K562 (cell line): ENCODE data around the gene COL16A1. TPM values are rescaled to one million over a fixed set of nuclear protein-coding genes. Genes with fewer than 3 reads are reported as not detected.

ENCODE experiments used
- ARNT ChIP-seq, 2 experiments: fragments of 450-650 bp; IDR thresholded peaks; 2 replicates each; pipeline ENCODE4 v1.6.1; 2016; ENCODE audit warnings: mild to moderate bottlenecking in 1 of 2
- ATF4 ChIP-seq: fragments of 450-650 bp; formaldehyde crosslinking; IDR thresholded peaks from 2 replicates; pipeline ENCODE4 v1.4.0; 2022; ENCODE audit warnings: mild to moderate bottlenecking, moderate library complexity
- BCL6 ChIP-seq: fragments of 250-450 bp; sonication (Bioruptor Pico); IDR thresholded peaks from 2 replicates; pipeline ENCODE4 v1.4.0; 2020
- CHAMP1 ChIP-seq: fragments of 450-650 bp; IDR thresholded peaks from 2 replicates; pipeline ENCODE4 v1.6.1; 2016; ENCODE audit warnings: mild to moderate bottlenecking
- CHCHD3 ChIP-seq: fragments of 250-450 bp; sonication (Bioruptor Pico); IDR thresholded peaks from 2 replicates; pipeline ENCODE4 v2.1.2; 2022; ENCODE audit warnings: mild to moderate bottlenecking
- FOXP4 ChIP-seq: sonication (generic); formaldehyde crosslinking; IDR thresholded peaks from 2 replicates; pipeline ENCODE4 v1.8.0; 2022; ENCODE audit warnings: mild to moderate bottlenecking, missing genetic modification reagents, borderline replicate concordance
- GABPB1 ChIP-seq: sonication (generic); formaldehyde crosslinking; IDR thresholded peaks from 2 replicates; pipeline ENCODE4 v1.8.0; 2022; ENCODE audit warnings: mild to moderate bottlenecking, missing genetic modification reagents
- HOXB6 ChIP-seq: fragments of 250-450 bp; sonication (Bioruptor Pico); IDR thresholded peaks from 2 replicates; pipeline ENCODE4 v1.5.1; 2022; ENCODE audit warnings: mild to moderate bottlenecking, borderline replicate concordance
- NFE2 ChIP-seq: IDR thresholded peaks from 2 replicates; pipeline ENCODE4 v1.6.1; 2014; ENCODE audit warnings: antibody characterized with exemption, low read depth
- NR4A1 ChIP-seq, 2 experiments: fragments of 250-450 bp in 1 of 2; fragments of 450-650 bp in 1 of 2; sonication (Bioruptor Pico) in 1 of 2; IDR thresholded peaks; 2 replicates each; pipeline versions ENCODE4 v1.4.0 to v1.6.1; 2016 to 2020; ENCODE audit warnings: mild to moderate bottlenecking in 2 of 2, missing compliant biosample characterization in 1 of 2, missing genetic modification characterization in 1 of 2, moderate library complexity in 1 of 2
- RBM22 ChIP-seq: fragments of 200-400 bp; formaldehyde crosslinking; IDR thresholded peaks from 2 replicates; pipeline ENCODE4 v1.6.1; 2018; ENCODE audit warnings: low read length, low read depth; ENCODE audit not compliant: poor library complexity, severe bottlenecking
- RUNX1 ChIP-seq: sonication (generic); IDR thresholded peaks from 2 replicates; pipeline ENCODE4 v1.6.1; 2016; ENCODE audit warnings: antibody characterized with exemption, low read depth
- SP2 ChIP-seq: IDR thresholded peaks from 2 replicates; pipeline ENCODE4 v1.6.1; 2011; ENCODE audit warnings: mild to moderate bottlenecking, low read depth, low read length, moderate library complexity; ENCODE audit not compliant: poor library complexity, severe bottlenecking; ENCODE audit errors: extremely low read depth
- STAT5A ChIP-seq: IDR thresholded peaks from 2 replicates; pipeline ENCODE4 v1.6.1; 2012; ENCODE audit warnings: low read length, inconsistent platforms, borderline replicate concordance
- YY1 ChIP-seq, 3 experiments: IDR thresholded peaks; 2 replicates each; pipeline ENCODE4 v1.6.1; 2011; ENCODE audit warnings: low read length in 2 of 3, mild to moderate bottlenecking in 2 of 3, moderate library complexity in 2 of 3, borderline replicate concordance in 1 of 3, control low read depth in 1 of 3, low read depth in 1 of 3; ENCODE audit not compliant: insufficient read depth in 3 of 3, insufficient replicate concordance in 2 of 3, control insufficient read depth in 1 of 3, insufficient read length in 1 of 3; ENCODE audit errors: extremely low read depth in 1 of 3
- ZBTB26 ChIP-seq: fragments of 450-650 bp; formaldehyde crosslinking; IDR thresholded peaks from 2 replicates; pipeline ENCODE4 v1.4.0; 2022; ENCODE audit warnings: missing genetic modification characterization
- ZFX ChIP-seq: sonication (generic); formaldehyde crosslinking; IDR thresholded peaks from 2 replicates; pipeline ENCODE4 v1.8.0; 2022; ENCODE audit warnings: mild to moderate bottlenecking, missing genetic modification reagents, moderate library complexity
- ZNF224 ChIP-seq: sonication (generic); formaldehyde crosslinking; IDR thresholded peaks from 2 replicates; pipeline ENCODE4 v1.8.0; 2022; ENCODE audit warnings: mild to moderate bottlenecking, missing genetic modification reagents
- ZNF253 ChIP-seq: fragments of 250-450 bp; sonication (Bioruptor Pico); conservative IDR thresholded peaks from 2 replicates; pipeline ENCODE4 v1.6.1; 2021; ENCODE audit warnings: mild to moderate bottlenecking
- ZNF561 ChIP-seq: fragments of 450-650 bp; formaldehyde crosslinking; conservative IDR thresholded peaks from 2 replicates; pipeline ENCODE4 v1.4.0; 2020; ENCODE audit warnings: mild to moderate bottlenecking, moderate library complexity
- ZNF57 ChIP-seq: fragments of 450-650 bp; formaldehyde crosslinking; IDR thresholded peaks from 2 replicates; pipeline ENCODE4 v1.4.0; 2020; ENCODE audit warnings: mild to moderate bottlenecking, moderate library complexity
- ZNF586 ChIP-seq: fragments of 450-650 bp; formaldehyde crosslinking; conservative IDR thresholded peaks from 2 replicates; pipeline ENCODE4 v1.4.0; 2020; ENCODE audit warnings: mild to moderate bottlenecking, moderate library complexity
- polyA plus RNA-seq, 8 experiments: library from polyadenylated mRNA; depleted of rRNA in 4 of 8; stranded (reverse) in 5 of 8; unstranded in 3 of 8; fragments of >200 nt; fragmentation: Nextera tagmentation in 2 of 8; fragmentation: Illumina TruSeq in 1 of 8; extraction: Ambion mirVana in 2 of 8; extraction: Trizol in 1 of 8; gene quantifications; 2 replicates each; pipeline versions ENCODE4 v1.2.1 to v1.2.3, GENCODE V29; 2011 to 2014; ENCODE audit warnings: inconsistent platforms in 1 of 8, missing spikeins in 1 of 8
- total RNA-seq, 7 experiments: library from RNA; depleted of rRNA in 6 of 7; stranded (reverse); fragments of >200 nt in 6 of 7; fragmentation: Illumina TruSeq in 2 of 7; extraction: Trizol in 2 of 7; gene quantifications; 2 replicates each; pipeline versions ENCODE4 v1.2.1 to v1.2.3, GENCODE V29; 2011 to 2021; ENCODE audit warnings: low replicate concordance in 1 of 7

Gene COL16A1
- total and polyA plus RNA-seq, 9 of the 15 experiments (the other 6 are each of a cell fraction or from before 2014, with no cell fraction given): 0.11 to 0.60 (median 0.11) TPM; not detected in 6

- no peak for TF ChIP-seq ZBTB26
- TF ChIP-seq ATF4 (CRISPR knock-in tag): no peak
- 0 out of 2 replicates have a peak, but pooled peaks have one; percentile 45 for TF ChIP-seq BCL6
- no peak for TF ChIP-seq CHAMP1
- TF ChIP-seq ZFX (CRISPR knock-in tag): no peak
- no peak for TF ChIP-seq RBM22
- TF ChIP-seq ZNF253 (CRISPR knock-in tag): no peak
- 0 out of 2 replicates have a peak, but pooled peaks have one; percentile 48 for TF ChIP-seq FOXP4
- TF ChIP-seq HOXB6 (CRISPR knock-in tag): no peak
- TF ChIP-seq RUNX1: no peak
- TF ChIP-seq CHCHD3: no peak
- TF ChIP-seq ZNF57 (CRISPR knock-in tag): no peak
- no peak for TF ChIP-seq STAT5A
- TF ChIP-seq ARNT (IDR thresholded peaks at IDR 0.05): no peak
- no peak for TF ChIP-seq SP2
- no peak for TF ChIP-seq ZNF561
- no peak for TF ChIP-seq NR4A1 (CRISPR knock-in tag; IDR thresholded peaks at IDR 0.05)
- peak; percentile 64; the same call in 1 of the 2 replicates for TF ChIP-seq NR4A1 (tag; IDR thresholded peaks at IDR 0.05)
- TF ChIP-seq ZNF224 (CRISPR knock-in tag): no peak
- TF ChIP-seq GABPB1: no peak; the same call in 1 of the 2 replicates
- TF ChIP-seq YY1 (IDR thresholded peaks at IDR 0.05; ENCODE audit: borderline replicate concordance in 1 of 3, control insufficient read depth in 1 of 3, extremely low read depth in 1 of 3, insufficient read depth in 3 of 3, insufficient read length in 1 of 3, insufficient replicate concordance in 2 of 3, low read depth in 1 of 3, low read length in 2 of 3): no peak
- no peak for TF ChIP-seq ZNF586 (CRISPR knock-in tag)
- no peak for TF ChIP-seq NFE2
Measured at GRCh38 chr1:31723828-31724359, 20.1 kb upstream of the COL16A1 start (continued).
